A673 (cell line): ENCODE data around the gene ETV1.

Source experiments
- EZH2 ChIP-seq: fragments of 200-600 bp; sonication (generic); IDR thresholded peaks from 2 replicates; pipeline ENCODE4 v1.6.1; 2017; ENCODE audit warnings: borderline replicate concordance, low read depth, mild to moderate bottlenecking, mixed read lengths, antibody characterized with exemption, low read length; ENCODE audit not compliant: poor library complexity, severe bottlenecking
- TF ChIP-seq, protein P1 (sequence below): fragments of 300-800, 200-600 bp; sonication (generic); conservative IDR thresholded peaks from 2 replicates; pipeline ENCODE4 v1.5.1; 2017; ENCODE audit warnings: low read depth, mild to moderate bottlenecking, antibody characterized with exemption, low read length, moderate library complexity, mixed read lengths

DNA sequence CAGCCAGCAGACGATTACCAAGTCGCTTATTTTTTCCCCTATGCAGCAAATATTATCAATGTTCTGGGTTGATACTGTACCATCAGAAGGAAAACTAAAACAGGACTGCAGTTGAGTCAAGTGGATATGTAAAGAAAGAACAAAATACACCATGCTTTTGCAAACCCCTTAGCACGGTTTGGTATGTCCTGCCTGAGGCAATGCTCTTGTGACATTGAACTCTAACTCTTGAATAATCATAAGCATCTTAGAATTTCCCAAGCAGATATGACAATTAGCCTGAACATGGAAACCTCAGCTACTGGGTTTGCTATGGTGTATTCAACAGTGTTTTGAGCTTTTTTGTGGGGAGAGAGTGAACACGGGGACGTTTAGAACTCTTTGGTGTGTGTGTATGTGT lies 107.4 kb downstream of the ETV1 start:
- TF ChIP-seq, protein P1, sequence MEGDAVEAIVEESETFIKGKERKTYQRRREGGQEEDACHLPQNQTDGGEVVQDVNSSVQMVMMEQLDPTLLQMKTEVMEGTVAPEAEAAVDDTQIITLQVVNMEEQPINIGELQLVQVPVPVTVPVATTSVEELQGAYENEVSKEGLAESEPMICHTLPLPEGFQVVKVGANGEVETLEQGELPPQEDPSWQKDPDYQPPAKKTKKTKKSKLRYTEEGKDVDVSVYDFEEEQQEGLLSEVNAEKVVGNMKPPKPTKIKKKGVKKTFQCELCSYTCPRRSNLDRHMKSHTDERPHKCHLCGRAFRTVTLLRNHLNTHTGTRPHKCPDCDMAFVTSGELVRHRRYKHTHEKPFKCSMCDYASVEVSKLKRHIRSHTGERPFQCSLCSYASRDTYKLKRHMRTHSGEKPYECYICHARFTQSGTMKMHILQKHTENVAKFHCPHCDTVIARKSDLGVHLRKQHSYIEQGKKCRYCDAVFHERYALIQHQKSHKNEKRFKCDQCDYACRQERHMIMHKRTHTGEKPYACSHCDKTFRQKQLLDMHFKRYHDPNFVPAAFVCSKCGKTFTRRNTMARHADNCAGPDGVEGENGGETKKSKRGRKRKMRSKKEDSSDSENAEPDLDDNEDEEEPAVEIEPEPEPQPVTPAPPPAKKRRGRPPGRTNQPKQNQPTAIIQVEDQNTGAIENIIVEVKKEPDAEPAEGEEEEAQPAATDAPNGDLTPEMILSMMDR, result no peak
- TF ChIP-seq EZH2, result no peak
